ENCODE results near the gene EXD3.

GRCh38 chr9:137406085-137406760 lies 16.7 kb downstream of the EXD3 start:
- TF ChIP-seq POLR2A (IDR thresholded peaks at IDR 0.05) (no peak), CTCF (IDR thresholded peaks at IDR 0.05) (no peak), POLR2AphosphoS5 (IDR thresholded peaks at IDR 0.05) (no peak)

All from breast epithelium (tissue), 3 donors.